ENCODE results near the gene LRCH1. TPM values are rescaled to one million over a fixed set of nuclear protein-coding genes. Genes with fewer than 3 reads are reported as not detected.

LRCH1 gene
- total and polyA plus RNA-seq, 2 of the 13 experiments (the other 11 are each of a cell fraction or from before 2014, with no cell fraction given) = 4.1 to 12.6 TPM

DNA sequence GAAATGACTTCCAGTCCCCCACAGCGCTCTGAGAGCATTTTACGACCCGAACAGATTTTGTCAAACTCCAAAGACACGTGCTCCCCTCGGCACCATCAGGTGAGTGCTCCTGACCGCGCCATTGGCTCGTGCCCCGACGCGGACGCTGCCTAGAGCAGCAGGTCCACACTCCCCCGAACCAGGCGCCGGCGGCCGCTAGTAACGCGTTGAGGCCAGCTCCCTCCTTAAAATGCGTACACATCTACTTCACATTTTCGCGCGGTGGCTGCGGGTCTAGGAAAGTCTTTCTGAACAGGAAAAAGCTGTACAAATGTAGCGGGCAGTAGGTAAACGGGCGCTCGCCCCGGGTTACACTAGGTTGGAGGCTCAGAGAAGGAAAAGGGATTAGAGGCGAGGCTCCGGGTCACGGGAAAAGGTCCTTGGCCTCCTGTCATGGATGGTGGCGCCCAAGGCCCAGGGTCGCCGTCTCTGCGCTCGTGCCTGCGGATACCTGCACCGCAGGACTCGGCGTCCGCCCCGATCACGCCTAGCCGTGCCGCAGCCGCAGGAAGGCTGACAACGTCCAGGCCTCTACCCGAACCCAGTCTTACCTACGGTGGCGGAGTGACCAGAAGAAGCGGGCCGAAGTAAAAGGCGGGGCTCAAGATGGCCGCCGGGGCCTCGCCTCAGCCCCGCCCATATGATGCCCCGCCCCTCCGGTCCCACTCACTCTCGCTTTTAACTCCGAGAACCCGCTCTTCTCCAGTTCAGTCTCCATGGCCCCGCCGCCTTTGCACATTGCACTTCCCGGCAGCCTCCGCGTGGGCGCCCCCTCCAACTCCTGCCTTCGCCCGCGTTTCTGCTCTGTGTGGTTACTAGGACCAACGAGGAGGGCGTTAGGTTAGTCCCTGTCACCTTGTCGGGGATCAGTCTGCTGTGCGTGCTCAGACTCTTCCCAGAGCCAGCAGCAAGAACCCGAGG lies 243.8 kb downstream of the LRCH1 start, which contains the start of gene ESD (continued):
- TF ChIP-seq, protein P1, sequence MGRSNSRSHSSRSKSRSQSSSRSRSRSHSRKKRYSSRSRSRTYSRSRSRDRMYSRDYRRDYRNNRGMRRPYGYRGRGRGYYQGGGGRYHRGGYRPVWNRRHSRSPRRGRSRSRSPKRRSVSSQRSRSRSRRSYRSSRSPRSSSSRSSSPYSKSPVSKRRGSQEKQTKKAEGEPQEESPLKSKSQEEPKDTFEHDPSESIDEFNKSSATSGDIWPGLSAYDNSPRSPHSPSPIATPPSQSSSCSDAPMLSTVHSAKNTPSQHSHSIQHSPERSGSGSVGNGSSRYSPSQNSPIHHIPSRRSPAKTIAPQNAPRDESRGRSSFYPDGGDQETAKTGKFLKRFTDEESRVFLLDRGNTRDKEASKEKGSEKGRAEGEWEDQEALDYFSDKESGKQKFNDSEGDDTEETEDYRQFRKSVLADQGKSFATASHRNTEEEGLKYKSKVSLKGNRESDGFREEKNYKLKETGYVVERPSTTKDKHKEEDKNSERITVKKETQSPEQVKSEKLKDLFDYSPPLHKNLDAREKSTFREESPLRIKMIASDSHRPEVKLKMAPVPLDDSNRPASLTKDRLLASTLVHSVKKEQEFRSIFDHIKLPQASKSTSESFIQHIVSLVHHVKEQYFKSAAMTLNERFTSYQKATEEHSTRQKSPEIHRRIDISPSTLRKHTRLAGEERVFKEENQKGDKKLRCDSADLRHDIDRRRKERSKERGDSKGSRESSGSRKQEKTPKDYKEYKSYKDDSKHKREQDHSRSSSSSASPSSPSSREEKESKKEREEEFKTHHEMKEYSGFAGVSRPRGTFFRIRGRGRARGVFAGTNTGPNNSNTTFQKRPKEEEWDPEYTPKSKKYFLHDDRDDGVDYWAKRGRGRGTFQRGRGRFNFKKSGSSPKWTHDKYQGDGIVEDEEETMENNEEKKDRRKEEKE (IDR thresholded peaks at IDR 0.05) = no peak
- TF ChIP-seq FOXC1 (CRISPR knock-in tag; IDR thresholded peaks at IDR 0.05; ENCODE audit: borderline replicate concordance) = no peak; the same call in 1 of the 2 replicates
- TF ChIP-seq U2AF2 (IDR thresholded peaks at IDR 0.05; ENCODE audit: low read depth, low read length) = no peak
- 0 out of 2 replicates have a peak, but pooled peaks have one; percentile 55 for TF ChIP-seq TARDBP (CRISPR knock-in tag; IDR thresholded peaks at IDR 0.05)
- TF ChIP-seq, protein P2, sequence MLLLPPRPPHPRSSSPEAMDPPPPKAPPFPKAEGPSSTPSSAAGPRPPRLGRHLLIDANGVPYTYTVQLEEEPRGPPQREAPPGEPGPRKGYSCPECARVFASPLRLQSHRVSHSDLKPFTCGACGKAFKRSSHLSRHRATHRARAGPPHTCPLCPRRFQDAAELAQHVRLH (CRISPR knock-in tag; IDR thresholded peaks at IDR 0.05; ENCODE audit: borderline replicate concordance, low read depth) = peak; percentile 77
- TF ChIP-seq ZNF883 (CRISPR knock-in tag; IDR thresholded peaks at IDR 0.05; ENCODE audit: not compliant biosample characterization) = peak; percentile 80
- TF ChIP-seq, protein P3, sequence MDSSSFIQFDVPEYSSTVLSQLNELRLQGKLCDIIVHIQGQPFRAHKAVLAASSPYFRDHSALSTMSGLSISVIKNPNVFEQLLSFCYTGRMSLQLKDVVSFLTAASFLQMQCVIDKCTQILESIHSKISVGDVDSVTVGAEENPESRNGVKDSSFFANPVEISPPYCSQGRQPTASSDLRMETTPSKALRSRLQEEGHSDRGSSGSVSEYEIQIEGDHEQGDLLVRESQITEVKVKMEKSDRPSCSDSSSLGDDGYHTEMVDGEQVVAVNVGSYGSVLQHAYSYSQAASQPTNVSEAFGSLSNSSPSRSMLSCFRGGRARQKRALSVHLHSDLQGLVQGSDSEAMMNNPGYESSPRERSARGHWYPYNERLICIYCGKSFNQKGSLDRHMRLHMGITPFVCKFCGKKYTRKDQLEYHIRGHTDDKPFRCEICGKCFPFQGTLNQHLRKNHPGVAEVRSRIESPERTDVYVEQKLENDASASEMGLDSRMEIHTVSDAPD (CRISPR knock-in tag; IDR thresholded peaks at IDR 0.05) = no peak
- TF ChIP-seq, protein P4, sequence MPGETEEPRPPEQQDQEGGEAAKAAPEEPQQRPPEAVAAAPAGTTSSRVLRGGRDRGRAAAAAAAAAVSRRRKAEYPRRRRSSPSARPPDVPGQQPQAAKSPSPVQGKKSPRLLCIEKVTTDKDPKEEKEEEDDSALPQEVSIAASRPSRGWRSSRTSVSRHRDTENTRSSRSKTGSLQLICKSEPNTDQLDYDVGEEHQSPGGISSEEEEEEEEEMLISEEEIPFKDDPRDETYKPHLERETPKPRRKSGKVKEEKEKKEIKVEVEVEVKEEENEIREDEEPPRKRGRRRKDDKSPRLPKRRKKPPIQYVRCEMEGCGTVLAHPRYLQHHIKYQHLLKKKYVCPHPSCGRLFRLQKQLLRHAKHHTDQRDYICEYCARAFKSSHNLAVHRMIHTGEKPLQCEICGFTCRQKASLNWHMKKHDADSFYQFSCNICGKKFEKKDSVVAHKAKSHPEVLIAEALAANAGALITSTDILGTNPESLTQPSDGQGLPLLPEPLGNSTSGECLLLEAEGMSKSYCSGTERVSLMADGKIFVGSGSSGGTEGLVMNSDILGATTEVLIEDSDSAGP (CRISPR knock-in tag; IDR thresholded peaks at IDR 0.05; ENCODE audit: borderline replicate concordance) = peak; percentile 88; the same call in 1 of the 2 replicates
- TF ChIP-seq BRD4 (CRISPR knock-in tag; IDR thresholded peaks at IDR 0.05) = peak; percentile 81
- no peak for TF ChIP-seq TRIM24 (CRISPR knock-in tag; IDR thresholded peaks at IDR 0.05)
- no peak for TF ChIP-seq NFE2L2 (IDR thresholded peaks at IDR 0.05; ENCODE audit: low read length)
- no peak; the same call in 1 of the 2 replicates for TF ChIP-seq ESRRA (CRISPR knock-in tag; IDR thresholded peaks at IDR 0.05; ENCODE audit: low read depth)
- TF ChIP-seq BCL6 (CRISPR knock-in tag; IDR thresholded peaks at IDR 0.05) = 0 out of 2 replicates have a peak, but pooled peaks have one; percentile 6
- no peak for TF ChIP-seq ZNF354B (CRISPR knock-in tag; IDR thresholded peaks at IDR 0.05)
- TF ChIP-seq NRL (CRISPR knock-in tag; IDR thresholded peaks at IDR 0.05; ENCODE audit: borderline replicate concordance) = peak; percentile 72; the same call in 1 of the 2 replicates
- no peak for TF ChIP-seq MAFG (CRISPR knock-in tag; IDR thresholded peaks at IDR 0.05)
- no peak; the same call in 1 of the 2 replicates for TF ChIP-seq NFE2L1 (CRISPR knock-in tag; IDR thresholded peaks at IDR 0.05; ENCODE audit: borderline replicate concordance)
- peak; percentile 45; the same call in 1 of the 2 replicates for TF ChIP-seq CAMTA2 (CRISPR knock-in tag; IDR thresholded peaks at IDR 0.05; ENCODE audit: borderline replicate concordance)
- TF ChIP-seq, protein P5, sequence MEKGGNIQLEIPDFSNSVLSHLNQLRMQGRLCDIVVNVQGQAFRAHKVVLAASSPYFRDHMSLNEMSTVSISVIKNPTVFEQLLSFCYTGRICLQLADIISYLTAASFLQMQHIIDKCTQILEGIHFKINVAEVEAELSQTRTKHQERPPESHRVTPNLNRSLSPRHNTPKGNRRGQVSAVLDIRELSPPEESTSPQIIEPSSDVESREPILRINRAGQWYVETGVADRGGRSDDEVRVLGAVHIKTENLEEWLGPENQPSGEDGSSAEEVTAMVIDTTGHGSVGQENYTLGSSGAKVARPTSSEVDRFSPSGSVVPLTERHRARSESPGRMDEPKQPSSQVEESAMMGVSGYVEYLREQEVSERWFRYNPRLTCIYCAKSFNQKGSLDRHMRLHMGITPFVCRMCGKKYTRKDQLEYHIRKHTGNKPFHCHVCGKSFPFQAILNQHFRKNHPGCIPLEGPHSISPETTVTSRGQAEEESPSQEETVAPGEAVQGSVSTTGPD (CRISPR knock-in tag; IDR thresholded peaks at IDR 0.05) = 0 out of 2 replicates have a peak, but pooled peaks have one; percentile 25
- no peak; the same call in 1 of the 2 replicates for TF ChIP-seq ZNF772 (CRISPR knock-in tag; IDR thresholded peaks at IDR 0.05)
- no peak for TF ChIP-seq ZNF841 (CRISPR knock-in tag; IDR thresholded peaks at IDR 0.05; ENCODE audit: borderline replicate concordance)

Measured in HepG2 (cell line).